Measurements from ENCODE around the gene PIEZO2. TPM values are rescaled to one million over a fixed set of nuclear protein-coding genes. Genes with fewer than 3 reads are reported as not detected.
"Not testable (repeated sequence)": the region's sequence is repeated elsewhere in the genome, so short reads cannot be mapped to it uniquely, and the experiment has no call there.

Gene PIEZO2
- total RNA-seq, 2 experiments from 2014 or later, result not detected

DNA sequence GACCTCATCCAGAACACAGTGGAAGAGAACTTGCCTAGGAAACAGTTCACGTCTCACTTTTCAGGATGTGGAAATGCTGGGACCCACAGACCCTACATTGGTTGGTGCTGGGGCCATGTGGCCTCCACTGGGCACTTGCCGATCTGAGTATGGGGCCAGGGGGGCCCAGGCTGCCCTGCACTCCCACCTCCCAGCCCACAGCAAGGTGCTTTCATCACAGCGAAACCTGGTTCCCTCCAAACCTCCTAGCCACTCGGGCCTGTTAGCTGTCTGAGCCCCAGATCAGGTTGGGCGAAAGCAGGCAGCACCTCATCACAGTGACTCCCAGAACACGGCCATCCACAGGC, 510.9 kb downstream of the PIEZO2 start:
- H3K9me3 Mint-ChIP-seq (ENCODE audit: low read depth); H3K27ac Mint-ChIP-seq; H3K27me3 Mint-ChIP-seq; H3K4me1 Mint-ChIP-seq; H3K4me3 Mint-ChIP-seq; CTCF ChIA-PET; ATAC-seq; DNase-seq; POLR2A ChIA-PET; H3K36me3 Mint-ChIP-seq (ENCODE audit: low read depth); intact Hi-C loops (cut with DNase I, micrococcal nuclease): not testable (repeated sequence)

- H3K36me3 Mint-ChIP-seq (ENCODE audit: low read depth); ATAC-seq; H3K27me3 Mint-ChIP-seq; POLR2A ChIA-PET; CTCF ChIA-PET; intact Hi-C loops (cut with DNase I, micrococcal nuclease); H3K4me3 Mint-ChIP-seq; DNase-seq; H3K4me1 Mint-ChIP-seq; H3K9me3 Mint-ChIP-seq (ENCODE audit: low read depth); H3K27ac Mint-ChIP-seq: not testable (repeated sequence)
Measured at GRCh38 chr18:10637858-10638538, 511.4 kb downstream of the PIEZO2 start.

DNA sequence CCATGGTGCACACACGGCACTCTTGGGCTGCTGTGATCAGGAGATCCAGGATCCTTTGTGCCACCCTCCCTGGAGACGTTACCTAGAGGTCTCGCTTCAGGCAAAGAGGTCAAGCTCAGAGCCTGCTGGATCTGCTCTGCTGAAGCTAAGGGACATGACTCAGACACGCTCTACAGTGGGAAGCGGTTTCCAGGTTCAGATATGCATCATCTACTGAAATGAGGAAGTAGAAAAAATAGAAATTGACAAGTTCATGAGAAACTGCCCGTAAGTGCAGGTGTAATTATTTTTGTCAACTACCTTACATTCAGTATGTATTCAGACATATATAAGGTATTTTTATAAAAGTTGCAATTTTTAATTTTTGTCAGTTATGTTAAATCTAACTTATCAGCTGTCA, 520.3 kb downstream of the PIEZO2 start:
- H3K36me3 Mint-ChIP-seq (ENCODE audit: low read depth); CTCF ChIA-PET; H3K27me3 Mint-ChIP-seq; H3K4me3 Mint-ChIP-seq; H3K9me3 Mint-ChIP-seq (ENCODE audit: low read depth); H3K4me1 Mint-ChIP-seq; H3K27ac Mint-ChIP-seq: not testable (repeated sequence)
- peak; percentile 11 for DNase-seq
- intact Hi-C loops (cut with DNase I, micrococcal nuclease), result loop anchor here in 1 of 2 experiments (10.0 kb wide), 1 partner anchor 1586 kb away; no protein-coding TSS in a partner anchor
- peak; percentile 90 for ATAC-seq
- POLR2A ChIA-PET, result interaction anchor here (1.0 kb wide), 1 partner anchor 715 kb away, joined by 3 read pairs; the partner anchor contains the start of gene VAPA

DNA sequence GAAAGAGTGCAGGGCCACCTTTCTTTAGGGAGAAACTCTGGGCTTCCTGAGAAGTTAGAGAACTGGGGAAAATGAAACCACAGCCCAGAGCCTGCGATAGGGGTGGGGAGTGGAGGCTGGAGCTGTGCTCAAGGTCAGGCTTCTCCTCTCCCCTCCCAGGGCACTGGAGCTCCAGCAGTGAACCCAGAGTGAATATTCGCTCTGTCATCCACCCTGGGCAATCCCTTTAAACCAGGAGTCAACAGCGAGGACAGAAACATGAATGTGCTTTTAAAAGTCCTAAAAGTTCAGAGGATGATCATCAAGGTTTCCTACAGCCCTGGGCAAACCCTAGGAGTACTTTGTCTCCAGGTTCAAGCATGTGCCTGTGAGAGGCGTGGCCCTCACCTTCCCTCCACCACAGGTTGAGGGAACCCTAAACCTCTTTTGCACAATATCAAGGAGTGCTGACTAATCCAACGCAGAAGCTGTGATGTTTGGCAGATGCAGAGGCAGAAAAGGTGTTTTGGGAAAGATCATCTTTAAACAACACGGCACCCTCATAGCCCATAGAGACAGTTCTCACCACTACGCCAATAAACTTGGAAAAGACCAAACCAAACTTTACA, 522.7 kb downstream of the PIEZO2 start:
- H3K27me3 Mint-ChIP-seq; H3K4me3 Mint-ChIP-seq; H3K4me1 Mint-ChIP-seq; H3K9me3 Mint-ChIP-seq (ENCODE audit: low read depth); H3K36me3 Mint-ChIP-seq (ENCODE audit: low read depth); H3K27ac Mint-ChIP-seq; POLR2A ChIA-PET; CTCF ChIA-PET; ATAC-seq; DNase-seq: not testable (repeated sequence)
- intact Hi-C loops (cut with DNase I, micrococcal nuclease), result loop anchor here in 1 of 2 experiments (10.0 kb wide), 1 partner anchor 1588 kb away; no protein-coding TSS in a partner anchor

DNA sequence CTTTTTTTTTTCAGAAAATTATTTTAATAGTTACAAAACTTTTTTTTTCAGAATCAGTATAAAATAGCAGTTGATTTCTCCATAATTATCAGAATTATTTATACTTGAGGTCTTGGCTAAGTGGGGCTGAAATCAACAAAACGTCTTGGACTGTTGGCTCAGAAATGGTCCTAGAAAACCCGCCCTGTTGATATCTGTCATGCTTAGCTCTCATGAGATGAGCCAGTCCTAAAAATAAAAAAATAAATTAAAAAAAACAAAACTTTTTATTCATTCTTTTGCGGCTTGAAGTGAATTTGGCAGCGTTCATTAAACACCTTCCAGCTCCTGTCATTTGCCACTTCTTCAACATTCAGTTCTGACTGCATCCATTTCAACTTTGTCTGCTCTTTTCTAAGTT, 525.8 kb downstream of the PIEZO2 start:
- POLR2A ChIA-PET, ATAC-seq, H3K27ac Mint-ChIP-seq: not testable (repeated sequence)

DNA sequence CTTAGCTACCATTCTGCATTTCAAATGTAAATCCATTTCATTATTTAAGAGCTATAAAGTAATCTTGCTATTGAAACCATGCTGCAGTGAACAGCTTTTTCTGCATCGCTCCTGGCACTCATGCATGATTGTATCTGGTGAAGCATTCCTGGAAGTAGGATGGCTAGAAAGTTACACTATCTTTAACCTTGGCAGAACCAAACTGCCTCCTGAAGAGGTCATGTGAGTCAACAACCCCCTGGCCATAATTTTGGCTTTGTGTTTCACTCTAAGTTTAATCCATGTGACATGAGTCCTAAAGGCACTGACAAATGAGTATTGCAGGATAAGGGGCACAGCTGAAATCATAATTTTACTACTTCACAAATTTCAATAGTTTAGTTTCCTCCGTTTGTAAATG, 526.4 kb downstream of the PIEZO2 start:
- H3K4me1 Mint-ChIP-seq; POLR2A ChIA-PET; H3K27me3 Mint-ChIP-seq; H3K27ac Mint-ChIP-seq; ATAC-seq; DNase-seq; H3K9me3 Mint-ChIP-seq (ENCODE audit: low read depth); H3K4me3 Mint-ChIP-seq; H3K36me3 Mint-ChIP-seq (ENCODE audit: low read depth); CTCF ChIA-PET: not testable (repeated sequence)
- intact Hi-C loops (cut with DNase I, micrococcal nuclease), result loop anchor here in 1 of 2 experiments (10.0 kb wide), 1 partner anchor 1592 kb away; no protein-coding TSS in a partner anchor

More for the DNA sequence above, 525.8 kb downstream of the PIEZO2 start:
- H3K9me3 Mint-ChIP-seq (ENCODE audit: low read depth); H3K27me3 Mint-ChIP-seq; H3K4me1 Mint-ChIP-seq; H3K36me3 Mint-ChIP-seq (ENCODE audit: low read depth); H3K4me3 Mint-ChIP-seq; DNase-seq; CTCF ChIA-PET: not testable (repeated sequence)
- intact Hi-C loops (cut with DNase I, micrococcal nuclease), result loop anchor here in 1 of 2 experiments (10.0 kb wide), 1 partner anchor 1591 kb away; no protein-coding TSS in a partner anchor

GRCh38 chr18:10620670-10621329, 528.6 kb downstream of the PIEZO2 start:
- H3K9me3 Mint-ChIP-seq (ENCODE audit: low read depth); H3K27ac Mint-ChIP-seq; CTCF ChIA-PET; H3K27me3 Mint-ChIP-seq; H3K4me1 Mint-ChIP-seq; POLR2A ChIA-PET; ATAC-seq; H3K36me3 Mint-ChIP-seq (ENCODE audit: low read depth); DNase-seq; H3K4me3 Mint-ChIP-seq: not testable (repeated sequence)
- intact Hi-C loops (cut with DNase I, micrococcal nuclease), result loop anchor here in 1 of 2 experiments (10.0 kb wide), 1 partner anchor 1594 kb away; no protein-coding TSS in a partner anchor

Small RNAs within 50 kb of the gene (microRNA-seq; reads per million reads assigned to microRNA genes)
- not detected for gene MIR6788 (ENCODE audit: borderline replicate concordance)

Measured in activated CD4-positive, alpha-beta T cell treated with anti-CD3 and anti-CD28 coated beads for 36 hours (primary cell).